Mammary epithelial cell (primary cell): ENCODE data around the gene BRS3.

Source experiments
- EZH2 ChIP-seq: IDR thresholded peaks from 2 replicates; pipeline ENCODE4 v1.6.1; 2012; ENCODE audit warnings: low read length, inconsistent platforms, borderline replicate concordance
- TF ChIP-seq, protein P1 (sequence below), 2 donors: IDR thresholded peaks in 1 of 2; conservative IDR thresholded peaks in 1 of 2; 2 replicates each; pipeline ENCODE4 v1.5.1; 2011 to 2012; ENCODE audit warnings: inconsistent platforms in 2 of 2, low read length in 2 of 2, mild to moderate bottlenecking in 2 of 2, control low read depth in 1 of 2, low read depth in 1 of 2; ENCODE audit not compliant: insufficient read depth in 1 of 2; ENCODE audit errors: extremely low read depth in 1 of 2

DNA sequence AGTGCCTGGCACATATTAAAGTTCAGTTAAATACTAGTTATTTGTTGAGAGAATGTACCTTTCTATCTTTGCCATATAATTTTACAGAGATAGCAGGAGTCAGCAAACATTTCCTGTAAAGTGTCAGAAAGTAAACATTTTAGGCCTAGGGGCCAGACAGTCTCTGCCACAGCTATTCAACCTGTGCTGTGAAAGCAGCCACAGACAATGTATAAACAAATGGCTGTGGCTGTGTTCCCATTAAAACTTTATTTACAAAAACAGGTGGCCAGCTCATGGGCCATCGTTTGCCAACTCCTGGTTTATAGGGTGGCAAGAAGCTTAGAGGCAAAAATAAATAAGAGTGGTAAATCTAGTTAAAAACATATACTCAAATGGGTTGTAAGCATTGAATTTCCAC is 34.0 kb upstream of the BRS3 start:
- TF ChIP-seq, protein P1, sequence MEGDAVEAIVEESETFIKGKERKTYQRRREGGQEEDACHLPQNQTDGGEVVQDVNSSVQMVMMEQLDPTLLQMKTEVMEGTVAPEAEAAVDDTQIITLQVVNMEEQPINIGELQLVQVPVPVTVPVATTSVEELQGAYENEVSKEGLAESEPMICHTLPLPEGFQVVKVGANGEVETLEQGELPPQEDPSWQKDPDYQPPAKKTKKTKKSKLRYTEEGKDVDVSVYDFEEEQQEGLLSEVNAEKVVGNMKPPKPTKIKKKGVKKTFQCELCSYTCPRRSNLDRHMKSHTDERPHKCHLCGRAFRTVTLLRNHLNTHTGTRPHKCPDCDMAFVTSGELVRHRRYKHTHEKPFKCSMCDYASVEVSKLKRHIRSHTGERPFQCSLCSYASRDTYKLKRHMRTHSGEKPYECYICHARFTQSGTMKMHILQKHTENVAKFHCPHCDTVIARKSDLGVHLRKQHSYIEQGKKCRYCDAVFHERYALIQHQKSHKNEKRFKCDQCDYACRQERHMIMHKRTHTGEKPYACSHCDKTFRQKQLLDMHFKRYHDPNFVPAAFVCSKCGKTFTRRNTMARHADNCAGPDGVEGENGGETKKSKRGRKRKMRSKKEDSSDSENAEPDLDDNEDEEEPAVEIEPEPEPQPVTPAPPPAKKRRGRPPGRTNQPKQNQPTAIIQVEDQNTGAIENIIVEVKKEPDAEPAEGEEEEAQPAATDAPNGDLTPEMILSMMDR (conservative IDR thresholded peaks at IDR 0.05 in 1 of 2, IDR thresholded peaks at IDR 0.05 in 1 of 2; ENCODE audit: extremely low read depth in 1 of 2, insufficient read depth in 1 of 2, low read depth in 1 of 2, low read length in 2 of 2), result no peak
- no peak for TF ChIP-seq EZH2
